Parathyroid adenoma (tissue), 2 donors: ENCODE data around the gene SNX21.

Source experiments
- H2AFZ ChIP-seq: fragments of 300-600 bp; sonication (generic); one replicate; pipeline ENCODE4 v1.7.0; 2017; ENCODE audit warnings: antibody characterized with exemption, mild to moderate bottlenecking
- H3K27ac ChIP-seq: fragments of 300-600 bp; sonication (generic); one replicate; pipeline ENCODE4 v1.7.0; 2017
- H3K27me3 ChIP-seq: fragments of 300-600 bp; sonication (generic); one replicate; pipeline ENCODE4 v1.7.0; 2017; ENCODE audit warnings: low read length; ENCODE audit not compliant: control insufficient read depth, insufficient read depth
- H3K36me3 ChIP-seq: fragments of 300-600 bp; sonication (generic); one replicate; pipeline ENCODE4 v1.7.0; 2017; ENCODE audit warnings: low read length; ENCODE audit not compliant: control insufficient read depth, insufficient read depth
- H3K4me1 ChIP-seq: fragments of 300-600 bp; sonication (generic); one replicate; pipeline ENCODE4 v1.7.0; 2017; ENCODE audit warnings: control low read depth
- H3K4me2 ChIP-seq: fragments of 300-600 bp; sonication (generic); one replicate; pipeline ENCODE4 v1.7.0; 2017; ENCODE audit warnings: low read length
- H3K4me3 ChIP-seq: fragments of 300-600 bp; sonication (generic); one replicate; pipeline ENCODE4 v1.7.0; 2017; ENCODE audit warnings: low read depth, low read length
- H3K79me2 ChIP-seq: fragments of 300-600 bp; sonication (generic); one replicate; pipeline ENCODE4 v1.7.0; 2017; ENCODE audit warnings: control low read depth
- H3K9ac ChIP-seq: fragments of 300-600 bp; sonication (generic); one replicate; pipeline ENCODE4 v1.7.0; 2017; ENCODE audit warnings: mild to moderate bottlenecking
- H3K9me3 ChIP-seq: fragments of 300-600 bp; sonication (generic); one replicate; pipeline ENCODE4 v1.7.0; 2017; ENCODE audit warnings: low read length; ENCODE audit not compliant: control insufficient read depth
- TF ChIP-seq, protein P1 (sequence below): fragments of 300-600 bp; sonication (generic); IDR thresholded peaks from one replicate; pipeline ENCODE4 v1.7.0; 2017; ENCODE audit warnings: antibody characterized with exemption, mild to moderate bottlenecking
- donor health status: primary hyperparathyroidism.

The SNX21 gene

GRCh38 chr20:45860560-45861220 lies 27.1 kb downstream of the SNX21 start:
- Histone ChIP-seq H3K4me1 (peaks cover 10% of the 10 kb centered on the region), H3K27me3 (no peaks in the 10 kb centered on the region), H3K4me3 (no peak overlapping the region), H3K79me2 (peaks cover 20% of the 10 kb centered on the region), H3K4me2 (no peak overlapping the region), H3K9me3 (no peaks in the 10 kb centered on the region), H3K27ac (no peak overlapping the region), H3K9ac (no peak overlapping the region), H2AFZ (no peak overlapping the region), H3K36me3 (no peaks in the 10 kb centered on the region)
- TF ChIP-seq, protein P1, sequence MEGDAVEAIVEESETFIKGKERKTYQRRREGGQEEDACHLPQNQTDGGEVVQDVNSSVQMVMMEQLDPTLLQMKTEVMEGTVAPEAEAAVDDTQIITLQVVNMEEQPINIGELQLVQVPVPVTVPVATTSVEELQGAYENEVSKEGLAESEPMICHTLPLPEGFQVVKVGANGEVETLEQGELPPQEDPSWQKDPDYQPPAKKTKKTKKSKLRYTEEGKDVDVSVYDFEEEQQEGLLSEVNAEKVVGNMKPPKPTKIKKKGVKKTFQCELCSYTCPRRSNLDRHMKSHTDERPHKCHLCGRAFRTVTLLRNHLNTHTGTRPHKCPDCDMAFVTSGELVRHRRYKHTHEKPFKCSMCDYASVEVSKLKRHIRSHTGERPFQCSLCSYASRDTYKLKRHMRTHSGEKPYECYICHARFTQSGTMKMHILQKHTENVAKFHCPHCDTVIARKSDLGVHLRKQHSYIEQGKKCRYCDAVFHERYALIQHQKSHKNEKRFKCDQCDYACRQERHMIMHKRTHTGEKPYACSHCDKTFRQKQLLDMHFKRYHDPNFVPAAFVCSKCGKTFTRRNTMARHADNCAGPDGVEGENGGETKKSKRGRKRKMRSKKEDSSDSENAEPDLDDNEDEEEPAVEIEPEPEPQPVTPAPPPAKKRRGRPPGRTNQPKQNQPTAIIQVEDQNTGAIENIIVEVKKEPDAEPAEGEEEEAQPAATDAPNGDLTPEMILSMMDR: no peak

DNA sequence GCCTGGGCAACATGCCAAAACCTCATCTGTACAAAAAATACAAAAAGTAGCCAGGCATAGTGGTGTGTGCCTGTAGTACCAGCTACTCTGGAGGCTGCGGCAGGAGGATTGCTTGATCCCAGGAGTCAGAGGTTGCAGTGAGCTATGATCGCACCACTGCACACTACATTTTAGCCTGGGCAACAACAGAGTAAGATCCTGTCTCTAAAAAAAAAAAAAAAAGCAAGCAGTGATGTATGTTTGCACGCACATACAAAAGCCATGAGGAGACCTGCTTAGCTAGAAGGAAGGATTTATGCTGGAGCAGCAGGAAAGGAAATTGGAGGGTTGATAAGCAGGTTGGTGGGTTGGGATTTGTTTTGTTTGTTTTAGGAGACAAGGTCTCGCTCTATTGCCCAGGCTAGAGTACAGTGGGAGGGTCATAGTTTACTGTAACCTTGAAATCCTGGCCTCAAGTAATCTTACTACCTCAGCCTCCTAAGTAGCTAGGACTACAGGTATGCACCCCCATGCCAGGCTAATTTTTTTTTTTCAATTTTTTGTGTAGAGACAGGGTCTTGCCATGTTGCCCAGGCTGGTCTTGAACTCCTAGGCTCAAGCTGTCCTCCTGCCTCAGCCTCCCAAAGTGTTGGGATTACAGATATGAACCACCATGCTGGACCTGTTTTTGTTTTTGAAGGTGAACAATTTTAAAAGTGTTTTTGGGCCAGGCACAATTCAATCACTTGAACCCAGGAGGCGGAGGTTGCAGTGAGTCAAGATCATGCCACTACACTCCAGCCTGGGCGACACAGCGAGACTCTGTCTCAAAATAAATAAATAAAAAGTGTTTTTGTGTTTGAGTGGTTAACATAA lies 27.8 kb downstream of the SNX21 start:
- peaks cover 12% of the 10 kb centered on the region for H3K79me2 ChIP-seq
- H2AFZ ChIP-seq: no peak overlapping the region
- H3K27ac ChIP-seq: no peak overlapping the region
- H3K9ac ChIP-seq: no peak overlapping the region
- H3K4me3 ChIP-seq: no peak overlapping the region
- no peak overlapping the region for H3K4me2 ChIP-seq
- peaks cover 6% of the 10 kb centered on the region for H3K4me1 ChIP-seq
- no peaks in the 10 kb centered on the region for H3K9me3 ChIP-seq
- TF ChIP-seq, protein P1: no peak
- no peaks in the 10 kb centered on the region for H3K27me3 ChIP-seq
- H3K36me3 ChIP-seq: no peaks in the 10 kb centered on the region

- Histone ChIP-seq H3K27me3 (no peaks in the 10 kb centered on the region), H3K9me3 (no peaks in the 10 kb centered on the region), H3K36me3 (no peaks in the 10 kb centered on the region), H3K4me1 (no peaks in the 10 kb centered on the region), H3K79me2 (peaks cover 3% of the 10 kb centered on the region), H2AFZ (no peak overlapping the region), H3K27ac (no peak overlapping the region), H3K4me3 (no peak overlapping the region), H3K9ac (no peak overlapping the region), H3K4me2 (no peak overlapping the region)
- TF ChIP-seq, protein P1: no peak
Observed at GRCh38 chr20:45863543-45864470, 30.2 kb downstream of the SNX21 start.

DNA sequence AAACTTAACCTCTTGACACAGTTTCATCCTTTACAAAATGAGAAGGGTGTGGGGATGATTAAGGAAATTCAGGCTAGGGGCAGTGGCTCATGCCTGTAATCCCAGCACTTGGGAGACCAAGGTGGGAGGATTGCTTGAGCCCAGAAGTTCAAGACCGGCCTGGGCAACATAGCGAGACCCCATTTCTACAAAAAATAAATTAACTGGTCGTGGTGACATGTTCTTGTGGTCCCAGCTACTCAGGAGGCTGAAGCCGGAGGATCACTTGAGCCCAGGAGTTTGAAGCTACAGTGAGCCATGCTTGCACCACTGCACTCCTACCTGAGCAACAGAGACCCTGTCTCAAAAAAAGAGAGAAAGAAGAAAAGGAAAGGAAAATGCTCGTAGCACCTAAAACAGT lies 32.9 kb downstream of the SNX21 start:
- Histone ChIP-seq H3K27me3 (no peaks in the 10 kb centered on the region), H3K9ac (no peak overlapping the region), H3K4me2 (no peak overlapping the region), H3K4me1 (no peaks in the 10 kb centered on the region), H3K27ac (no peak overlapping the region), H3K79me2 (peaks cover 3% of the 10 kb centered on the region), H3K9me3 (no peaks in the 10 kb centered on the region), H3K4me3 (no peak overlapping the region), H3K36me3 (no peaks in the 10 kb centered on the region), H2AFZ (no peak overlapping the region)
- TF ChIP-seq, protein P1: no peak
